Chondrocyte (in vitro differentiated cells): Measurements from ENCODE around the gene COL4A2. TPM values are rescaled to one million over a fixed set of nuclear protein-coding genes. Genes with fewer than 3 reads are reported as not detected.

Experiments used
- DNase-seq: peaks from one replicate; pipeline ENCODE4 v3.0.0; 2021; ENCODE audit warnings: mixed read lengths, low spot score
- H3K27ac Mint-ChIP-seq: one replicate; pipeline ENCODE4 v1.8.0; 2021; ENCODE audit warnings: mild to moderate bottlenecking, moderate library complexity, mixed read lengths; ENCODE audit not compliant: unreplicated experiment
- H3K27me3 Mint-ChIP-seq: 2 replicates; pipeline ENCODE4 v1.8.0; 2021; ENCODE audit warnings: low read depth, mixed read lengths
- H3K36me3 Mint-ChIP-seq: 2 replicates; pipeline ENCODE4 v1.8.0; 2021; ENCODE audit warnings: low read depth, mixed read lengths
- H3K4me1 Mint-ChIP-seq: 2 replicates; pipeline ENCODE4 v1.8.0; 2021; ENCODE audit warnings: low read depth, mild to moderate bottlenecking, mixed read lengths
- H3K4me3 Mint-ChIP-seq: one replicate; pipeline ENCODE4 v1.8.0; 2021; ENCODE audit warnings: mild to moderate bottlenecking, moderate library complexity, mixed read lengths; ENCODE audit not compliant: unreplicated experiment
- H3K9me3 Mint-ChIP-seq: 2 replicates; pipeline ENCODE4 v1.8.0; 2021; ENCODE audit warnings: low read depth, mixed read lengths
- CTCF ChIP-seq: fragments of 200-600 bp; sonication (generic); IDR thresholded peaks from 2 replicates; pipeline ENCODE4 v1.5.0; 2021; ENCODE audit warnings: antibody characterized with exemption, mild to moderate bottlenecking, moderate library complexity
- total RNA-seq: library from RNA; stranded (reverse); gene quantifications from 3 replicates; pipeline ENCODE4 v1.2.1, GENCODE V29; 2021

COL4A2 gene
- total RNA-seq, 1 donor from 2014 or later: 2,366 TPM

GRCh38 chr13:110350049-110350448 lies 43.0 kb downstream of the COL4A2 start:
- no peak for TF ChIP-seq CTCF
- Mint-ChIP-seq H3K36me3 (peaks cover 27% of the 10 kb centered on the region), H3K27ac (peak overlapping the region; percentile 99), H3K4me3 (no peak overlapping the region), H3K27me3 (no peaks in the 10 kb centered on the region), H3K9me3 (no peaks in the 10 kb centered on the region), H3K4me1 (peaks cover 97% of the 10 kb centered on the region)
- DNase-seq: no peak

- Mint-ChIP-seq H3K4me3 (no peak overlapping the region), H3K9me3 (no peaks in the 10 kb centered on the region), H3K36me3 (peaks cover 27% of the 10 kb centered on the region), H3K4me1 (peaks cover 94% of the 10 kb centered on the region), H3K27ac (peak overlapping the region; percentile 99), H3K27me3 (no peaks in the 10 kb centered on the region)
- DNase-seq: no peak
- no peak for TF ChIP-seq CTCF
Observed at GRCh38 chr13:110350509-110350908, 43.4 kb downstream of the COL4A2 start.

- no peaks in the 10 kb centered on the region for H3K27me3 Mint-ChIP-seq
- DNase-seq: no peak
- peaks cover 94% of the 10 kb centered on the region for H3K4me1 Mint-ChIP-seq
- H3K27ac Mint-ChIP-seq: peak overlapping the region; percentile 70
- TF ChIP-seq CTCF: no peak
- H3K9me3 Mint-ChIP-seq: no peaks in the 10 kb centered on the region
- H3K4me3 Mint-ChIP-seq: no peak overlapping the region
- H3K36me3 Mint-ChIP-seq: peaks cover 30% of the 10 kb centered on the region
Observed at GRCh38 chr13:110351636-110352420, 44.7 kb downstream of the COL4A2 start.

- peak overlapping the region; percentile 87 for H3K27ac Mint-ChIP-seq
- peaks cover 33% of the 10 kb centered on the region for H3K36me3 Mint-ChIP-seq
- peaks cover 92% of the 10 kb centered on the region for H3K4me1 Mint-ChIP-seq
- TF ChIP-seq CTCF: peak; percentile 59
- DNase-seq: no peak
- no peaks in the 10 kb centered on the region for H3K9me3 Mint-ChIP-seq
- no peak overlapping the region for H3K4me3 Mint-ChIP-seq
- H3K27me3 Mint-ChIP-seq: no peaks in the 10 kb centered on the region
Observed at GRCh38 chr13:110352735-110353134, 45.7 kb downstream of the COL4A2 start.

- Mint-ChIP-seq H3K4me1 (peaks cover 87% of the 10 kb centered on the region), H3K27me3 (no peaks in the 10 kb centered on the region), H3K4me3 (no peak overlapping the region), H3K27ac (peak overlapping the region; percentile 87), H3K9me3 (no peaks in the 10 kb centered on the region), H3K36me3 (peaks cover 37% of the 10 kb centered on the region)
- no peak for DNase-seq
- TF ChIP-seq CTCF: no peak
Observed at GRCh38 chr13:110353339-110353977, 46.4 kb downstream of the COL4A2 start.
